Measurements from ENCODE around the gene ZC3H4. TPM values are rescaled to one million over a fixed set of nuclear protein-coding genes. Genes with fewer than 3 reads are reported as not detected.

The ZC3H4 gene
- total and polyA plus RNA-seq, 2 of the 8 experiments (the other 6 are each of a cell fraction or from before 2014, with no cell fraction given) = 6.6 to 92.0 TPM

DNA sequence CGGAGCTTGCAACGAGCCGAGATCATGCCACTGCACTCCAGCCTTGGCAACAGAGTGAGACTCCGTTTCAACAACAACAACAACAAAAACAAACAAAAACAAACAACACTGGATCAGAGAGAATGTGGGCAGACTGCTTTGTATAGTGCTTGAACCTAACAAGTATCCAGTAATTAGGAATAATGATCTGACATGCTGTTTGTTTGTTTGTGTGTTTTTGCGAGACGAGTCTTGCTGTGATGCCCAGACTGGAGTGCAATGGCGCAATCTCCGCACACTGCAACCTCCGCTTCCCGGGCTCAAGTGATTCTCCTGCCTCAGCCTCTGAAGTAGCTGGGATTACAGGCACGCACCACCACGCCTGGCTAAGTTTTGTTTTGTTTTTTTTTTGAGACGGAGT lies 31.1 kb upstream of the ZC3H4 start (continued):
- TF ChIP-seq, protein P1, sequence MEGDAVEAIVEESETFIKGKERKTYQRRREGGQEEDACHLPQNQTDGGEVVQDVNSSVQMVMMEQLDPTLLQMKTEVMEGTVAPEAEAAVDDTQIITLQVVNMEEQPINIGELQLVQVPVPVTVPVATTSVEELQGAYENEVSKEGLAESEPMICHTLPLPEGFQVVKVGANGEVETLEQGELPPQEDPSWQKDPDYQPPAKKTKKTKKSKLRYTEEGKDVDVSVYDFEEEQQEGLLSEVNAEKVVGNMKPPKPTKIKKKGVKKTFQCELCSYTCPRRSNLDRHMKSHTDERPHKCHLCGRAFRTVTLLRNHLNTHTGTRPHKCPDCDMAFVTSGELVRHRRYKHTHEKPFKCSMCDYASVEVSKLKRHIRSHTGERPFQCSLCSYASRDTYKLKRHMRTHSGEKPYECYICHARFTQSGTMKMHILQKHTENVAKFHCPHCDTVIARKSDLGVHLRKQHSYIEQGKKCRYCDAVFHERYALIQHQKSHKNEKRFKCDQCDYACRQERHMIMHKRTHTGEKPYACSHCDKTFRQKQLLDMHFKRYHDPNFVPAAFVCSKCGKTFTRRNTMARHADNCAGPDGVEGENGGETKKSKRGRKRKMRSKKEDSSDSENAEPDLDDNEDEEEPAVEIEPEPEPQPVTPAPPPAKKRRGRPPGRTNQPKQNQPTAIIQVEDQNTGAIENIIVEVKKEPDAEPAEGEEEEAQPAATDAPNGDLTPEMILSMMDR (IDR thresholded peaks at IDR 0.05; ENCODE audit: control extremely low read depth in 1 of 3, insufficient read depth in 1 of 3, low read depth in 1 of 3, low read length in 3 of 3) = no peak
- TF ChIP-seq ASH2L (IDR thresholded peaks at IDR 0.05; ENCODE audit: low read length) = no peak
- TF ChIP-seq MAFK (IDR thresholded peaks at IDR 0.05; ENCODE audit: low read depth, low read length) = no peak
- TF ChIP-seq SAP30 (IDR thresholded peaks at IDR 0.05; ENCODE audit: insufficient read depth, insufficient replicate concordance, low read length) = no peak
- TF ChIP-seq SP1 (IDR thresholded peaks at IDR 0.05; ENCODE audit: low read depth, low read length) = no peak
